Testis (tissue), 2 donors: Measurements from ENCODE around the gene FBN2.

Experiments
- CTCF ChIP-seq, 3 experiments: fragments of 450-650 bp in 2 of 3; fragments of 200-600 bp in 1 of 3; sonication (generic) in 1 of 3; IDR thresholded peaks; one replicate each; pipeline ENCODE4 v1.5.1; 2016 to 2019; ENCODE audit warnings: antibody characterized with exemption in 3 of 3, mild to moderate bottlenecking in 2 of 3, moderate library complexity in 1 of 3
- POLR2A ChIP-seq: fragments of 450-650 bp; IDR thresholded peaks from one replicate; pipeline ENCODE4 v1.6.1; 2017; ENCODE audit warnings: antibody characterized with exemption, mild to moderate bottlenecking, moderate library complexity

- no peak for TF ChIP-seq POLR2A
- no peak for TF ChIP-seq CTCF (IDR thresholded peaks at IDR 0.05)
These were observed 73.4 kb downstream of the FBN2 start for GRCh38 chr5:128464596-128464995.
